IPS-20b (cell line): ENCODE measurements around the gene CHP2.
A peak's percentile ranks its signal among the peaks of the same experiment; 100 is the strongest.
"Not testable (repeated sequence)": the region's sequence is repeated elsewhere in the genome, so short reads cannot be mapped to it uniquely, and the experiment has no call there.

Experiments used
- H3K27ac ChIP-seq: one replicate; pipeline ENCODE4 v1.5.1; 2013; ENCODE audit warnings: low read length
- H3K27me3 ChIP-seq: 2 replicates; pipeline ENCODE4 v1.6.1; 2013; ENCODE audit warnings: mild to moderate bottlenecking, low read length, inconsistent platforms; ENCODE audit not compliant: insufficient read depth
- H3K36me3 ChIP-seq: 2 replicates; pipeline ENCODE4 v1.6.1; 2013; ENCODE audit warnings: low read depth, mild to moderate bottlenecking, inconsistent platforms, low read length, moderate library complexity; ENCODE audit not compliant: insufficient read depth
- H3K4me1 ChIP-seq: 2 replicates; pipeline ENCODE4 v1.6.1; 2013; ENCODE audit warnings: mild to moderate bottlenecking, control low read depth, inconsistent platforms, low read length, moderate library complexity; ENCODE audit not compliant: insufficient read depth
- H3K4me3 ChIP-seq: 2 replicates; pipeline ENCODE4 v1.5.1; 2013; ENCODE audit warnings: mild to moderate bottlenecking, low read length, inconsistent platforms
- H3K9ac ChIP-seq: 2 replicates; pipeline ENCODE4 v1.6.1; 2013; ENCODE audit warnings: low read depth, mild to moderate bottlenecking, inconsistent platforms, low read length, moderate library complexity
- H3K9me3 ChIP-seq: 2 replicates; pipeline ENCODE4 v1.6.1; 2013; ENCODE audit warnings: mild to moderate bottlenecking, low read depth, low read length, inconsistent platforms; ENCODE audit not compliant: insufficient read depth

CHP2 gene

GRCh38 chr16:23754594-23755483 is at the start of gene CHP2:
Gene CHP2 (plus strand): TSS chr16:23755026. CDS start chr16:23755050, 24 bp downstream.
- no peak within 1 kb of the TSS; the same call in 1 of the 2 replicates for H3K9ac ChIP-seq
- peak within 1 kb of the TSS; percentile 67; the same call in 1 of the 2 replicates for H3K4me3 ChIP-seq
- H3K27me3 ChIP-seq, result peaks cover 40% of the 10 kb centered on the region
- no peaks in the 10 kb centered on the region for H3K9me3 ChIP-seq
- H3K36me3 ChIP-seq, result no peaks in the 10 kb centered on the region
- no peaks in the 10 kb centered on the region; the same call in 1 of the 2 replicates for H3K4me1 ChIP-seq
- no peak within 1 kb of the TSS for H3K27ac ChIP-seq

- H3K9ac ChIP-seq, result no peak overlapping the region
- H3K4me3 ChIP-seq, result no peak overlapping the region
- no peaks in the 10 kb centered on the region for H3K27me3 ChIP-seq
- H3K27ac ChIP-seq, result no peak overlapping the region
- H3K4me1 ChIP-seq, result peaks cover 3% of the 10 kb centered on the region; the same call in 1 of the 2 replicates
- H3K36me3 ChIP-seq, result no peaks in the 10 kb centered on the region
- peaks cover 12% of the 10 kb centered on the region for H3K9me3 ChIP-seq
Measured at GRCh38 chr16:23705517-23705902, 49.3 kb upstream of the CHP2 start.

GRCh38 chr16:23706439-23706838 is 48.4 kb upstream of the CHP2 start:
- H3K4me3 ChIP-seq, result no peak overlapping the region
- H3K36me3 ChIP-seq, result no peaks in the 10 kb centered on the region
- H3K4me1 ChIP-seq, result no peaks in the 10 kb centered on the region
- peaks cover 12% of the 10 kb centered on the region for H3K9me3 ChIP-seq
- H3K27me3 ChIP-seq, result peaks cover 6% of the 10 kb centered on the region; the same call in 1 of the 2 replicates
- H3K9ac ChIP-seq, result no peak overlapping the region
- H3K27ac ChIP-seq, result no peak overlapping the region

DNA sequence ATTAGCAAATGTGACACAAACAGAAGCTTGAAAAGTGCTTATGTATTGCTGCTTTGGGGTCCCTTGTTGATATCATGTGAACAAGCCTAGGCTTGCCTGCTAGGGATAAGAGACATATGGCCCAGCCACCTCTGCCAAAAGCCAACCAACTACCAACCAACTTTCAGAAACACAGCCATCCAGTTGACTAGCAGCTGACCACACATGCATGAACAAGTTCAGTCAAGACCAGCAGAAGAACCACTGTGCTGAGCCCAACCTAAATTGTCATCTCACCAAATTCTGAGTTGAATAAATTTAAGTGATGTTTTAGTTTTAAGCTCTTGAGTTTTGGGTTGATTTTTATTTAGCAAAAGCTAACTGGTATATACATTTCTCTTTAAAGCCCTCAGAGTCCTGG is 45.3 kb upstream of the CHP2 start:
- Histone ChIP-seq H3K36me3 (no peaks in the 10 kb centered on the region), H3K4me3 (no peak overlapping the region), H3K27ac (no peak overlapping the region), H3K9ac (no peak overlapping the region), H3K4me1 (no peaks in the 10 kb centered on the region), H3K27me3 (peaks cover 35% of the 10 kb centered on the region), H3K9me3 (peaks cover 9% of the 10 kb centered on the region)

DNA sequence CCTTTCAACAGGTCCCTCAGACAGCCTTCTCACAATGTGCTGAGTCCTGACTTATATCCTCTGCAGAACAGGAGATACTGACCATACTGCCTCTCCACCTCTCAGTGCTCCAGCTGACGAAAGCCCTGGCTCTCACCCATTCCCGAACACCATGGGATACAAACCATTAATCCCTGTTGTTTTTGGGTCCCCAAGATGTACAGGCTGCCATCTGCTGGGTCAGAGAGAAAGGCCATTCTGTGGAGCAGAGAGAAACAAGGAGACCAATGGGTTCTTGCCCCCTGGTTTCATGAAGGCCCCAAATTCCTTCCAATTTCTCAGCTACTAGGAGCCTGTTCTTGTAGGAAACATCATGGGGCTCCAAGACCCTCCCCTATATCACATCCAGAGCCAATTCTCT is 44.8 kb upstream of the CHP2 start:
- Histone ChIP-seq H3K27me3 (peaks cover 39% of the 10 kb centered on the region), H3K4me1 (no peaks in the 10 kb centered on the region), H3K36me3 (no peaks in the 10 kb centered on the region), H3K9ac (no peak overlapping the region), H3K27ac (no peak overlapping the region), H3K4me3 (no peak overlapping the region), H3K9me3 (peaks cover 9% of the 10 kb centered on the region)

DNA sequence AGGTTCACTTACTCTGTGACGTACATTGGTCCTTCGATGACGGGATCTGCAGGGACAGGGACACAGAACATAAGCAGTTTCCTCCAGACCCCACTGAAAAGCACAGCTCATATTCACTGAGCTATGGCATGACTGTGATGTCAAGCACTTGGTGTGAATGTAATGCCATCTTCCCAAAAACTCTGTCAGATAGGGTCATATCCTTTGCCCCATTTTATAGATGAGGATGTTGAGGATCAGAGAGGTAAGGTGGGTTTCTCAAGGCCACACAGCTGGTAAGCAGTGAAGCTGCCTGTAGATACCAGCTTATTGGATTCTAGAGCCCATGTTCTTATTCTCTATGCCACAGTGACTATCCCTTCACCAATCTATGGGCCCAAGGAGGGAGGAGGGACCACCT is 44.3 kb upstream of the CHP2 start:
- Histone ChIP-seq H3K36me3 (no peaks in the 10 kb centered on the region), H3K27me3 (peaks cover 39% of the 10 kb centered on the region), H3K9me3 (peaks cover 9% of the 10 kb centered on the region), H3K4me1 (no peaks in the 10 kb centered on the region), H3K9ac (no peak overlapping the region), H3K27ac (no peak overlapping the region), H3K4me3 (no peak overlapping the region)

DNA sequence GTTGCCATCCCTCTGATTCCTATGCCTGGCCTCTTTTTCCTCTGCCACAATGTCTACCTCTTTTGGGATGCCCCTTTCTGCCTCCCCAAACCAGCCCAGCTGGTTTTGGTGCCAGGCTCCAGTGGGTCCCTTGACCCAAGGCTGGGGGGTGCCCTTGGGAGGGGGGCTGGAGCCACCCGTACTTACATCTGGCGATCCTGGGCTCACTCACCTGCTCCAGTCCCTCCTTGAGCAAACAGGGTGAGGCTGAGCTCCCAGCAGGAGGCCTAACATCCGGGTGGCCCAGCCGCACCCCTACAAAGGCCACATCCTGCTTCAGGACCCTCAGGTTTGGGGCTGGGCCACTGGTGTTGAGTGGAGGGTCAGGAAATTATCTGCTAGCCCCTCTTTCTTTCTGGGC is 43.0 kb upstream of the CHP2 start:
- no peak overlapping the region for H3K9ac ChIP-seq
- H3K4me3 ChIP-seq, result no peak overlapping the region
- peaks cover 9% of the 10 kb centered on the region for H3K9me3 ChIP-seq
- H3K27me3 ChIP-seq, result peaks cover 39% of the 10 kb centered on the region
- H3K36me3 ChIP-seq, result no peaks in the 10 kb centered on the region
- no peaks in the 10 kb centered on the region for H3K4me1 ChIP-seq
- H3K27ac ChIP-seq, result no peak overlapping the region

DNA sequence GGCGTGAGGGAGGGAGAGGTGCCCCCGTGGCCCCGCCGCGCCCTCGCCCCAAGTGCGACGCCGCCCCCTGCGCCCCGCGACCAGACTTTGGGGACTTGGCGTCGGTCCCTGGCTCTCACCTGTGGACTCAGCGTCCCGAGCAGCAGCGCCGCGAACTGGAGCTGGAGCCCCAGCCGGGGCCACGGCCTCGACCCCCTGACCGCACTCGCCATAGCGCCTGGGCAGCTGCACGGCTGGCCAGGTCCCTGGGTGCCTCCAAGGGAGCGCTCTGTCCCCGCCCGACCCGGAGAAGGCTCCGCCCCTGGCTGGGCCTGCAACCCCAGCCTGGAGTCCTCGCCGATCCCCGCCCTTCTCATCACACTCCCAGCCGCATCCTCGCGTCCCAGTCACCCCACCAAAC is 41.9 kb upstream of the CHP2 start, which contains the start of gene ERN2:
ERN2 (minus strand) TSS at position 247 of the 400 bp plus-strand sequence; CDS start at position 212, 35 bp downstream.
- Histone ChIP-seq H3K9ac (no peak within 1 kb of the TSS), H3K27ac (no peak within 1 kb of the TSS), H3K4me3 (peak within 1 kb of the TSS; percentile 61; the same call in 1 of the 2 replicates), H3K4me1 (no peaks in the 10 kb centered on the region), H3K27me3 (peaks cover 39% of the 10 kb centered on the region), H3K36me3 (no peaks in the 10 kb centered on the region), H3K9me3 (peaks cover 9% of the 10 kb centered on the region)

GRCh38 chr16:23716484-23716883 is 38.3 kb upstream of the CHP2 start:
- H3K9me3 ChIP-seq, result no peaks in the 10 kb centered on the region
- H3K27ac ChIP-seq, result no peak overlapping the region
- peaks cover 33% of the 10 kb centered on the region for H3K27me3 ChIP-seq
- H3K4me3 ChIP-seq, result no peak overlapping the region
- no peaks in the 10 kb centered on the region for H3K4me1 ChIP-seq
- no peak overlapping the region for H3K9ac ChIP-seq
- H3K36me3 ChIP-seq, result no peaks in the 10 kb centered on the region

- not testable (repeated sequence) for H3K9ac ChIP-seq, H3K36me3 ChIP-seq, H3K27me3 ChIP-seq, H3K4me3 ChIP-seq, H3K9me3 ChIP-seq, H3K4me1 ChIP-seq, H3K27ac ChIP-seq
Measured at GRCh38 chr16:23722613-23723240, 32.1 kb upstream of the CHP2 start.

DNA sequence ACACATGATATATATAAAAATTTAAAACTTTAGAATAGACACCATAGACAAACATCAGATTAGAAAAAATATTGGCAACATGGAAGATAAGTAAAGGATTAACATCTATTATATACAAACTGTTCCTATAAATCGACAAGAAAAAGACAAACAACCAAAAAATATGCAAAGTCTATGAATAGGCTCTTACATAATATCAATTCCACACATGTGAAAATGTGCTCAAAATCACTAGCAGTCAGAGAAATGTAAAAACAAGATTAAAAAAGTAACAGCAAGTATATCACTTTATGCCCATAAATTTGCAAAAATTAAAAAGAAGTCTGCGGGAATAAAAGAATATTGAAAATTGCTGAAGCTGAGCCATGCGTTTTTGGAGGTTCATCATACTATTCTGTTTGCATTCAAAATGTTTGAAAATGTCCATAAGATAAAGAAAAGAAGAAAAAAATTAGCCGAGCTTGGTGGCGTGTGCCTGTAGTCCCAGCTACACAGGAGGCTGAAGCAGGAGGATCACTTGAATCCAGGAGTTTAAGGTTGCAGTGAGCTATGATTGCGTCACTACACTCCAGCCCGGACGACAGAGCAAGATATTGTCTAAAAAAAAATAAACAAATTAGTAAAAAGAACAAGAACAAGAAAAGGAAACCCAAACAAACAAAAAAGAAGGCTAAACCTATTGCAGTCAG is 30.6 kb upstream of the CHP2 start:
- Histone ChIP-seq H3K27me3 (no peaks in the 10 kb centered on the region), H3K4me1 (no peaks in the 10 kb centered on the region), H3K9ac (no peak overlapping the region), H3K4me3 (no peak overlapping the region), H3K36me3 (no peaks in the 10 kb centered on the region), H3K9me3 (no peaks in the 10 kb centered on the region; the same call in 1 of the 2 replicates), H3K27ac (no peak overlapping the region)
